ENCODE measurements around the gene PID1.

The PID1 gene

GRCh38 chr2:229025653-229026052 lies 245.4 kb downstream of the PID1 start:
- in situ Hi-C loops (cut with MboI; ENCODE audit: low sequenced_read_pairs, unreplicated experiment) = no loop called here
- TF ChIP-seq, protein P1, sequence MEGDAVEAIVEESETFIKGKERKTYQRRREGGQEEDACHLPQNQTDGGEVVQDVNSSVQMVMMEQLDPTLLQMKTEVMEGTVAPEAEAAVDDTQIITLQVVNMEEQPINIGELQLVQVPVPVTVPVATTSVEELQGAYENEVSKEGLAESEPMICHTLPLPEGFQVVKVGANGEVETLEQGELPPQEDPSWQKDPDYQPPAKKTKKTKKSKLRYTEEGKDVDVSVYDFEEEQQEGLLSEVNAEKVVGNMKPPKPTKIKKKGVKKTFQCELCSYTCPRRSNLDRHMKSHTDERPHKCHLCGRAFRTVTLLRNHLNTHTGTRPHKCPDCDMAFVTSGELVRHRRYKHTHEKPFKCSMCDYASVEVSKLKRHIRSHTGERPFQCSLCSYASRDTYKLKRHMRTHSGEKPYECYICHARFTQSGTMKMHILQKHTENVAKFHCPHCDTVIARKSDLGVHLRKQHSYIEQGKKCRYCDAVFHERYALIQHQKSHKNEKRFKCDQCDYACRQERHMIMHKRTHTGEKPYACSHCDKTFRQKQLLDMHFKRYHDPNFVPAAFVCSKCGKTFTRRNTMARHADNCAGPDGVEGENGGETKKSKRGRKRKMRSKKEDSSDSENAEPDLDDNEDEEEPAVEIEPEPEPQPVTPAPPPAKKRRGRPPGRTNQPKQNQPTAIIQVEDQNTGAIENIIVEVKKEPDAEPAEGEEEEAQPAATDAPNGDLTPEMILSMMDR (IDR thresholded peaks at IDR 0.05; ENCODE audit: borderline replicate concordance, control extremely low read depth, extremely low read depth, insufficient read depth, missing control alignments) = no peak
- DNase-seq (ENCODE audit: low spot score) = no peak

DNA sequence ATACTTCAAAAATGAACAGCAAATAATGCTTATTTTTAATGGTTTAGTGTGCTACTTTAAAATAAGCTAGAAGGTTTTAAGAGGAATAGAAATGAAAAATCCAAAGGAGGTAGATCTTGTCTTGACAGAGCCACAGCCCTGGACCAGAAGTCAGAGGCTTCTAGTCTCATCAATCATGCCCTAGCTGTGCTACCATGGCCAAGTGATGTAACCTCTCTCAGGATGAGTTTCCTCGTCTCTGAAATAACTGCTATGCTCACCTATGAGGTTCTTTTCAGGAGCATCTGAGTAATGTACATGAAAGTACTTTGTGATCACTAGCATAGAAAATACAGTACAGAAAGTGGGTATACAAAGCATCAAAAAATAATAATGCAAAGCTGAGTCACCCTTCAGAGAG lies 248.4 kb downstream of the PID1 start:
- TF ChIP-seq, protein P1 (IDR thresholded peaks at IDR 0.05; ENCODE audit: borderline replicate concordance, control extremely low read depth, extremely low read depth, insufficient read depth, missing control alignments) = no peak
- in situ Hi-C loops (cut with MboI; ENCODE audit: low sequenced_read_pairs, unreplicated experiment) = no loop called here
- no peak for DNase-seq (ENCODE audit: low spot score)

DNA sequence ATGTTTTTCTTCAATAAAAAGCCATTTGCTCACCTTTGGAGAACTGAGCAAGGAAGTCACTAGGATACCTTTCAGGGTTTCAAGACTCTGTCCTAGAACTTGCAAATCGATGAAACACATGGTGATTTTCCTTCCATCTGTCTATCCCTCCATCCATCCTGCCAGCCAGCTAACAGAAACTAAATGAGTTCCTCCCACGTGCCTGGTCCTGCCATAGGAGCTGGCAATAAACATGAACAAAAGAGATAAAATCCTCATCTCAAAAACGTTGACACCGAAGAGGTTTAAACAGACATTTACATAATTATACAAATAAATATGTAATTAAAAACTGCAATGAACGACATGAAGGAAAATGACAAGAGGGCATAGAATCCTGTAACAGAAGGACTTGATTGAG lies 249.0 kb downstream of the PID1 start:
- DNase-seq (ENCODE audit: low spot score) = no peak
- in situ Hi-C loops (cut with MboI; ENCODE audit: low sequenced_read_pairs, unreplicated experiment) = no loop called here
- TF ChIP-seq, protein P1 (IDR thresholded peaks at IDR 0.05; ENCODE audit: borderline replicate concordance, control extremely low read depth, extremely low read depth, insufficient read depth, missing control alignments) = no peak

DNA sequence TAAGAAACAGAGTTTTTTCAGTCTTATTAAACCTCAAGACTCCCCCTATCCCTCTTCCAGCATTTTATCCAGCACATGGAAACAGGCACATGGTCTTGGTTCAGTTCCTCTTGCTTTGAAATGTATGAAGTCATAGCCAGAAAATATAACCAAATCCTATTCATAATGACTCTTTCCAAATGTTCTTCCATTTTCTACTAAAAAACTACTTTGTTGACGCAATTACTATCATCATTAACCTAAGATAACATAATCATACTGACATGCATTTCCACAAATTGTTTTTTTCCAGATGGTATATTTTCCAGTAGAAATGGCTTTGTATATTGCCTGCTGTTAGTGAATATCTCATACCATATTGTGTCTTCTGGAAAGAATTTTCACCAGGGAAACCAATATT lies 261.3 kb downstream of the PID1 start:
- TF ChIP-seq, protein P1 (IDR thresholded peaks at IDR 0.05; ENCODE audit: borderline replicate concordance, control extremely low read depth, extremely low read depth, insufficient read depth, missing control alignments) = no peak
- no peak for DNase-seq (ENCODE audit: low spot score)
- in situ Hi-C loops (cut with MboI; ENCODE audit: low sequenced_read_pairs, unreplicated experiment) = no loop called here

GRCh38 chr2:229003256-229003655 lies 267.8 kb downstream of the PID1 start:
- TF ChIP-seq, protein P1 (IDR thresholded peaks at IDR 0.05; ENCODE audit: borderline replicate concordance, control extremely low read depth, extremely low read depth, insufficient read depth, missing control alignments) = no peak
- in situ Hi-C loops (cut with MboI; ENCODE audit: low sequenced_read_pairs, unreplicated experiment) = no loop called here
- no peak for DNase-seq (ENCODE audit: low spot score)

GRCh38 chr2:229001196-229001595 lies 269.9 kb downstream of the PID1 start:
- in situ Hi-C loops (cut with MboI; ENCODE audit: low sequenced_read_pairs, unreplicated experiment) = no loop called here

More at GRCh38 chr2:229001196-229001595, 269.9 kb downstream of the PID1 start:
- no peak for DNase-seq (ENCODE audit: low spot score)
- TF ChIP-seq, protein P1 (IDR thresholded peaks at IDR 0.05; ENCODE audit: borderline replicate concordance, control extremely low read depth, extremely low read depth, insufficient read depth, missing control alignments) = no peak
